HepG2 (cell line): ENCODE data around the gene NALCN. TPM values are rescaled to one million over a fixed set of nuclear protein-coding genes. Genes with fewer than 3 reads are reported as not detected.

ENCODE experiments used
- ATAC-seq: fragments of 200-7000 bp; cut with Tn5 transposase; 3 replicates; pipeline ENCODE4 v1.9.1; 2020; ENCODE audit warnings: mild to moderate bottlenecking, moderate library complexity
- BruUV-seq: library from RNA; stranded (reverse); fragments of 400-500 nt; replicated peaks from 2 replicates; lab custom pipeline; 2021; lab: Mats Ljungman, UMichigan
- CTCF ChIA-PET: fragments of 300-600 bp; formaldehyde crosslinking; extraction: SDS; loops from one replicate; lab custom pipeline; 2021; ENCODE audit warnings: low total read pairs, inconsistent platforms, low intra/inter-chr PET ratio; lab: Yijun Ruan, JAX
- POLR2A ChIA-PET: fragments of 350-600 bp; sonication (Branson Sonifier 250); formaldehyde crosslinking; loops from one replicate; lab custom pipeline; 2020; ENCODE audit warnings: antibody characterized with exemption, inconsistent platforms; lab: Yijun Ruan, JAX
- DNase-seq: peaks from one replicate; pipeline ENCODE4 v3.0.0-alpha.2; 2015; ENCODE audit warnings: low spot score
- FAIRE-seq: peaks from 3 replicates; lab custom pipeline; 2011; peaks lifted over from hg19 to GRCh38; lab: Jason Lieb, UNC
- H2AFZ ChIP-seq: one replicate; pipeline ENCODE4 v1.6.1; 2011; ENCODE audit warnings: low read length, inconsistent platforms
- H3K27ac ChIP-seq: fragments of 300-600 bp; 3 replicates; pipeline ENCODE4 v1.8.0; 2011; ENCODE audit warnings: mixed run types, mild to moderate bottlenecking, mixed read lengths, low read length, inconsistent platforms; ENCODE audit not compliant: insufficient read depth; ENCODE audit errors: extremely low read length
- H3K27me3 ChIP-seq, 2 experiments: fragments of 200-600 bp in 1 of 2; 2 replicates in 1 of 2; 3 replicates in 1 of 2; pipeline versions ENCODE4 v1.6.0 to v1.8.0; 2011; ENCODE audit warnings: low read length in 2 of 2, mild to moderate bottlenecking in 2 of 2, moderate library complexity in 2 of 2, inconsistent platforms in 1 of 2; ENCODE audit not compliant: insufficient read depth in 2 of 2, control insufficient read depth in 1 of 2
- H3K36me3 ChIP-seq, 2 experiments: fragments of 200-600 bp in 1 of 2; replicated peaks in 1 of 2; 2 replicates in 1 of 2; 3 replicates in 1 of 2; pipeline versions ENCODE4 v1.5.1 to v1.8.0; 2011; ENCODE audit warnings: low read length in 2 of 2, inconsistent platforms in 1 of 2; ENCODE audit not compliant: insufficient read depth in 2 of 2, control insufficient read depth in 1 of 2
- H3K4me1 ChIP-seq: 2 replicates; pipeline ENCODE4 v1.5.1; 2012; ENCODE audit warnings: low read length, inconsistent platforms; ENCODE audit not compliant: insufficient read depth
- H3K4me2 ChIP-seq: 2 replicates; pipeline ENCODE4 v1.6.0; 2011; ENCODE audit warnings: low read depth, low read length, inconsistent platforms
- H3K4me3 ChIP-seq, 3 experiments: fragments of 200-600 bp in 1 of 3; sonication (generic), shearing (Covaris generic) in 1 of 3; replicated peaks in 1 of 3; 2 replicates each; pipeline ENCODE4 v1.5.1; 2011 to 2016; ENCODE audit warnings: low read length in 3 of 3, inconsistent platforms in 2 of 3, low read depth in 2 of 3, mild to moderate bottlenecking in 2 of 3, control low read depth in 1 of 3, mixed read lengths in 1 of 3; ENCODE audit not compliant: insufficient read depth in 1 of 3
- H3K79me2 ChIP-seq: one replicate; pipeline ENCODE4 v1.6.1; 2011; ENCODE audit warnings: low read length, inconsistent platforms; ENCODE audit not compliant: insufficient read depth
- H3K9ac ChIP-seq: 2 replicates; pipeline ENCODE4 v1.6.0; 2011; ENCODE audit warnings: mild to moderate bottlenecking, low read depth, low read length, inconsistent platforms; ENCODE audit not compliant: insufficient read depth
- H3K9me3 ChIP-seq: 2 replicates; pipeline ENCODE4 v1.5.1; 2012; ENCODE audit warnings: mild to moderate bottlenecking, low read length
- H4K20me1 ChIP-seq: 2 replicates; pipeline ENCODE4 v1.6.0; 2011; ENCODE audit warnings: inconsistent platforms, mild to moderate bottlenecking, low read length, moderate library complexity; ENCODE audit not compliant: insufficient read depth
- AHDC1 ChIP-seq: sonication (generic); formaldehyde crosslinking; IDR thresholded peaks from 2 replicates; pipeline ENCODE4 v1.5.1; 2020; ENCODE audit warnings: mild to moderate bottlenecking, missing genetic modification reagents, borderline replicate concordance
- ATF7-NPFF ChIP-seq: sonication (generic); formaldehyde crosslinking; IDR thresholded peaks from 2 replicates; pipeline ENCODE4 v1.8.1; 2023; ENCODE audit warnings: mild to moderate bottlenecking, low read depth, missing genetic modification reagents, moderate library complexity
- BHLHE40 ChIP-seq: IDR thresholded peaks from 2 replicates; pipeline ENCODE4 v1.6.1; 2011; ENCODE audit warnings: low read length, improper control_type of control experiment
- EEA1 ChIP-seq: sonication (generic); formaldehyde crosslinking; IDR thresholded peaks from 2 replicates; pipeline ENCODE4 v1.5.1; 2020; ENCODE audit warnings: mild to moderate bottlenecking, missing genetic modification reagents, borderline replicate concordance
- IRX3 ChIP-seq: sonication (generic); formaldehyde crosslinking; IDR thresholded peaks from 2 replicates; pipeline ENCODE4 v1.8.1; 2023; ENCODE audit warnings: mild to moderate bottlenecking, low read depth, missing genetic modification reagents, borderline replicate concordance
- KLF9 ChIP-seq: IDR thresholded peaks from 2 replicates; pipeline ENCODE4 v1.6.1; 2016; ENCODE audit warnings: low read depth
- LCORL ChIP-seq, 2 experiments: fragments of 450-650 bp in 1 of 2; sonication (generic) in 1 of 2; formaldehyde crosslinking in 1 of 2; IDR thresholded peaks; 2 replicates each; pipeline versions ENCODE4 v1.5.0 to v1.6.1; 2017 to 2020; ENCODE audit warnings: antibody characterized with exemption in 1 of 2, missing genetic modification reagents in 1 of 2
- MEIS2 ChIP-seq: sonication (generic); formaldehyde crosslinking; IDR thresholded peaks from 2 replicates; pipeline ENCODE4 v1.9.0; 2021; ENCODE audit warnings: mild to moderate bottlenecking, missing genetic modification reagents
- NFIB ChIP-seq: sonication (generic); formaldehyde crosslinking; IDR thresholded peaks from 2 replicates; pipeline ENCODE4 v1.9.0; 2021; ENCODE audit warnings: missing genetic modification reagents, mild to moderate bottlenecking, borderline replicate concordance
- NR1H2 ChIP-seq: sonication (generic); formaldehyde crosslinking; IDR thresholded peaks from 2 replicates; pipeline ENCODE4 v1.8.1; 2022; ENCODE audit warnings: low read depth, missing genetic modification reagents, borderline replicate concordance
- RFX3 ChIP-seq: IDR thresholded peaks from 2 replicates; pipeline ENCODE4 v1.6.1; 2016; ENCODE audit warnings: missing biosample characterization, missing genetic modification reagents
- RXRB ChIP-seq: IDR thresholded peaks from 2 replicates; pipeline ENCODE4 v1.6.1; 2016; ENCODE audit warnings: borderline replicate concordance, missing genetic modification reagents, missing compliant biosample characterization
- TBL1XR1 ChIP-seq: fragments of 150-350 bp; IDR thresholded peaks from 2 replicates; pipeline ENCODE4 v1.6.1; 2014; ENCODE audit warnings: borderline replicate concordance, low read length; ENCODE audit not compliant: partially characterized antibody
- ZFAT ChIP-seq: sonication (generic); formaldehyde crosslinking; conservative IDR thresholded peaks from 2 replicates; pipeline ENCODE4 v1.8.1; 2023; ENCODE audit warnings: missing genetic modification reagents, inconsistent platforms
- ZNF331 ChIP-seq: sonication (generic); formaldehyde crosslinking; IDR thresholded peaks from 2 replicates; pipeline ENCODE4 v1.4.0; 2020; ENCODE audit warnings: missing genetic modification reagents
- ZNF441 ChIP-seq: sonication (generic); formaldehyde crosslinking; IDR thresholded peaks from 2 replicates; pipeline ENCODE4 v1.7.0; 2021; ENCODE audit warnings: missing genetic modification reagents, borderline replicate concordance
- ZNF615 ChIP-seq: sonication (generic); formaldehyde crosslinking; IDR thresholded peaks from 2 replicates; pipeline ENCODE4 v1.5.0; 2020; ENCODE audit warnings: mild to moderate bottlenecking, missing genetic modification reagents, borderline replicate concordance
- ZNF737 ChIP-seq: sonication (generic); formaldehyde crosslinking; IDR thresholded peaks from 2 replicates; pipeline ENCODE4 v1.5.0; 2020; ENCODE audit warnings: missing genetic modification reagents, mild to moderate bottlenecking, borderline replicate concordance
- WGBS: methylation state at CpG from one replicate; pipeline ENCODE4 v1.1.6; 2017; ENCODE audit warnings: low lambda C conversion rate; 5-methylcytosine and 5-hydroxymethylcytosine counted together
- in situ Hi-C: cut with HindIII; loops from 2 replicates; pipeline ENCODE4 v1.10.0; 2017; ENCODE audit warnings: low pct_unique_long_range_greater_than_20kb; ENCODE audit not compliant: extremely low pct_ligation_motif_present
- intact Hi-C: fragments of 100-400 bp; cut with micrococcal nuclease; formaldehyde crosslinking; loops from one replicate; pipeline ENCODE4 v1.10.0; 2022; ENCODE audit not compliant: unreplicated experiment
- polyA plus RNA-seq, 8 experiments: library from polyadenylated mRNA; depleted of rRNA in 3 of 8; stranded (reverse) in 7 of 8; unstranded in 1 of 8; fragments of >200 nt; fragmentation: Illumina TruSeq in 4 of 8; extraction: Trizol in 4 of 8; gene quantifications; 2 replicates each; pipeline versions ENCODE4 v1.2.1 to v1.2.3, GENCODE V29; 2011 to 2016; ENCODE audit warnings: low read depth in 4 of 8, missing spikeins in 1 of 8, mixed read lengths in 1 of 8; ENCODE audit not compliant: insufficient read depth in 1 of 8
- total RNA-seq, 5 experiments: library from RNA; depleted of rRNA; stranded (reverse); fragments of >200 nt; fragmentation: Illumina TruSeq; extraction: Trizol; gene quantifications; 2 replicates each; pipeline ENCODE4 v1.2.3, GENCODE V29; 2016; ENCODE audit warnings: low read depth in 1 of 5
- TF ChIP-seq, protein P1 (sequence below): sonication (generic); formaldehyde crosslinking; IDR thresholded peaks from 2 replicates; pipeline ENCODE4 v1.9.0; 2021; ENCODE audit warnings: missing genetic modification reagents, borderline replicate concordance

Gene NALCN
- total and polyA plus RNA-seq, 2 of the 13 experiments (the other 11 are each of a cell fraction or from before 2014, with no cell fraction given): not detected

GRCh38 chr13:101264931-101265330 lies 151.4 kb downstream of the NALCN start (continued):
- TF ChIP-seq AHDC1 (CRISPR knock-in tag) (no peak), NFIB (CRISPR knock-in tag) (no peak), NR1H2 (CRISPR knock-in tag) (no peak), TBL1XR1 (no peak)

DNA sequence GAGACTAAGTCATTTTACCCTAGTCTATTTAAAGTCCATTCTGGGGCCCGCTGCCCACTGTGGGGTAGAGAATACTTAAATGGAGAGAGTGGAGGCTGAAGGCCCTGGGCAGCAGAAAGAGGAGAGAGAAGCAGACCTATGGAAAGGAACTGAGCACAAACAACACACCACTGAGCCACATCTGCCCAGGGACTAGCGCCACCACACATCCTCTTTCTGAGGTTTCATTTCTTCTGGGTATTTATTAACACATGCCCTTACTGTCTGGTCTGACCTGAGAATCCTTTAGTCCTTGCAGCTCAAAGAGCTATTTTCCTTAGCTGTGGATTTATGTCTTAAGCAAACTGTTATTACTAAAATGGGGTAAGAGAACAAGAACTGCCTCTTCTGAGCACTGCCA lies 154.0 kb downstream of the NALCN start:
- in situ Hi-C loops: no loop called here
- Histone ChIP-seq H3K27ac (no peak overlapping the region), H3K27me3 (no peaks in the 10 kb centered on the region), H3K4me3 (no peak overlapping the region), H2AFZ (no peak overlapping the region), H3K79me2 (no peaks in the 10 kb centered on the region), H3K4me2 (no peak overlapping the region), H4K20me1 (no peaks in the 10 kb centered on the region), H3K9ac (no peak overlapping the region), H3K36me3 (no peaks in the 10 kb centered on the region), H3K4me1 (no peaks in the 10 kb centered on the region), H3K9me3 (no peaks in the 10 kb centered on the region)
- ATAC-seq: no peak
- BruUV-seq: no TSS peak
- ChIA-PET CTCF (no interaction called here), POLR2A (no interaction called here)
- intact Hi-C loops: no loop called here
- DNase-seq: no peak
- no peak for FAIRE-seq
- 0% methylated on average over 2 of the region's 2 CpGs for WGBS
- no peak for TF ChIP-seq RXRB (CRISPR knock-in tag)
- TF ChIP-seq ZNF615 (CRISPR knock-in tag): no peak
- no peak for TF ChIP-seq ZNF331 (CRISPR knock-in tag)
- no peak for TF ChIP-seq LCORL (IDR thresholded peaks at IDR 0.05)
- TF ChIP-seq LCORL (CRISPR knock-in tag; IDR thresholded peaks at IDR 0.05): no peak
- no peak for TF ChIP-seq BHLHE40
- no peak for TF ChIP-seq MEIS2 (CRISPR knock-in tag)
- TF ChIP-seq ZNF441 (CRISPR knock-in tag): no peak
- no peak for TF ChIP-seq ZFAT (CRISPR knock-in tag)
- TF ChIP-seq IRX3 (CRISPR knock-in tag): no peak
- no peak for TF ChIP-seq ATF7-NPFF (CRISPR knock-in tag)
- TF ChIP-seq, protein P1, sequence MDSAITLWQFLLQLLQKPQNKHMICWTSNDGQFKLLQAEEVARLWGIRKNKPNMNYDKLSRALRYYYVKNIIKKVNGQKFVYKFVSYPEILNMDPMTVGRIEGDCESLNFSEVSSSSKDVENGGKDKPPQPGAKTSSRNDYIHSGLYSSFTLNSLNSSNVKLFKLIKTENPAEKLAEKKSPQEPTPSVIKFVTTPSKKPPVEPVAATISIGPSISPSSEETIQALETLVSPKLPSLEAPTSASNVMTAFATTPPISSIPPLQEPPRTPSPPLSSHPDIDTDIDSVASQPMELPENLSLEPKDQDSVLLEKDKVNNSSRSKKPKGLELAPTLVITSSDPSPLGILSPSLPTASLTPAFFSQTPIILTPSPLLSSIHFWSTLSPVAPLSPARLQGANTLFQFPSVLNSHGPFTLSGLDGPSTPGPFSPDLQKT: no peak
- no peak for TF ChIP-seq RFX3 (CRISPR knock-in tag)
- no peak for TF ChIP-seq ZNF737 (CRISPR knock-in tag)
- TF ChIP-seq EEA1 (CRISPR knock-in tag): no peak
- no peak for TF ChIP-seq KLF9
